NCI-H2029 (cell line): ENCODE measurements around the gene YBX3.

Source experiments
- DNase-seq: peaks from one replicate; lab custom pipeline; 2025; lab: John Stamatoyannopoulos, UW

YBX3 gene

GRCh38 chr12:10721651-10722501, 1.2 kb downstream of the YBX3 start:
- DNase-seq = no peak

GRCh38 chr12:10720974-10721650, 2.0 kb downstream of the YBX3 start:
- no peak for DNase-seq

GRCh38 chr12:10719482-10719881, 3.6 kb downstream of the YBX3 start:
- DNase-seq = no peak

- DNase-seq = no peak
These were observed 4.8 kb downstream of the YBX3 start for GRCh38 chr12:10718279-10718821.

- DNase-seq = no peak
These were observed 5.7 kb downstream of the YBX3 start for GRCh38 chr12:10717410-10717809.

GRCh38 chr12:10716704-10717315, 6.3 kb downstream of the YBX3 start:
- no peak for DNase-seq

GRCh38 chr12:10716277-10716676, 6.8 kb downstream of the YBX3 start:
- no peak for DNase-seq

GRCh38 chr12:10715491-10715890, 7.6 kb downstream of the YBX3 start:
- no peak for DNase-seq

GRCh38 chr12:10709808-10710207, 13.3 kb downstream of the YBX3 start:
- no peak for DNase-seq

- DNase-seq = no peak
These were observed 14.3 kb downstream of the YBX3 start for GRCh38 chr12:10708862-10709261.

GRCh38 chr12:10705655-10706054, 17.5 kb downstream of the YBX3 start:
- DNase-seq = no peak

- no peak for DNase-seq
These were observed 21.3 kb downstream of the YBX3 start for GRCh38 chr12:10701843-10702242.

- no peak for DNase-seq
These were observed 21.9 kb downstream of the YBX3 start for GRCh38 chr12:10701131-10701681.

GRCh38 chr12:10700581-10700980, 22.5 kb downstream of the YBX3 start:
- DNase-seq = no peak

GRCh38 chr12:10697862-10698261, 25.3 kb downstream of the YBX3 start:
- no peak for DNase-seq

- no peak for DNase-seq
These were observed 26.0 kb downstream of the YBX3 start for GRCh38 chr12:10697156-10697555.

- no peak for DNase-seq
These were observed 32.2 kb downstream of the YBX3 start for GRCh38 chr12:10690906-10691305.

GRCh38 chr12:10689146-10689545, 34.0 kb downstream of the YBX3 start:
- DNase-seq = no peak

- no peak for DNase-seq
These were observed 35.1 kb downstream of the YBX3 start for GRCh38 chr12:10688042-10688441.

- DNase-seq = peak; percentile 85
These were observed 49.3 kb downstream of the YBX3 start, which contains the start of gene STYK1 for GRCh38 chr12:10673659-10674384. STYK1 (minus strand) TSS chr12:10674052; CDS start chr12:10634618, 39,434 bp downstream.

- peak; percentile 36 for DNase-seq
These were observed 50.8 kb downstream of the YBX3 start for GRCh38 chr12:10672231-10672868.
